GM18505 (cell line): Measurements from ENCODE around the gene POU2F2.

Experiments
- ATAC-seq: cut with Tn5 transposase; IDR thresholded peaks from one replicate; pipeline ENCODE4 v1.9.1; 2021; ENCODE audit not compliant: unreplicated experiment
- POLR2A ChIP-seq: IDR thresholded peaks from 4 replicates; pipeline ENCODE4 v1.6.1; 2011; ENCODE audit warnings: borderline replicate concordance; ENCODE audit not compliant: insufficient read depth, insufficient read length; ENCODE audit errors: extremely low read depth

The POU2F2 gene

GRCh38 chr19:42124386-42124901 lies 7.8 kb downstream of the POU2F2 start:
- ATAC-seq = no peak
- no peak for TF ChIP-seq POLR2A

- ATAC-seq = no peak
- TF ChIP-seq POLR2A = no peak
Measured at GRCh38 chr19:42123765-42124164, 8.5 kb downstream of the POU2F2 start.

- TF ChIP-seq POLR2A = peak; percentile 55
- ATAC-seq = no peak
Measured at GRCh38 chr19:42122691-42123607, 9.3 kb downstream of the POU2F2 start.

GRCh38 chr19:42121656-42122069 lies 10.6 kb downstream of the POU2F2 start:
- ATAC-seq = no peak
- peak; percentile 7 for TF ChIP-seq POLR2A

- TF ChIP-seq POLR2A = peak; percentile 8
- ATAC-seq = no peak
Measured at GRCh38 chr19:42121036-42121621, 11.1 kb downstream of the POU2F2 start.

GRCh38 chr19:42120276-42120980 lies 11.8 kb downstream of the POU2F2 start:
- no peak for ATAC-seq
- TF ChIP-seq POLR2A = no peak

GRCh38 chr19:42117076-42117475 lies 15.2 kb downstream of the POU2F2 start:
- TF ChIP-seq POLR2A = no peak
- no peak for ATAC-seq

GRCh38 chr19:42116308-42117075 lies 15.8 kb downstream of the POU2F2 start:
- no peak for ATAC-seq

GRCh38 chr19:42115705-42116104 lies 16.5 kb downstream of the POU2F2 start:
- no peak for ATAC-seq
- no peak for TF ChIP-seq POLR2A

More at GRCh38 chr19:42116308-42117075, 15.8 kb downstream of the POU2F2 start:
- no peak for TF ChIP-seq POLR2A

GRCh38 chr19:42115219-42115618 lies 17.0 kb downstream of the POU2F2 start:
- no peak for TF ChIP-seq POLR2A
- no peak for ATAC-seq

- no peak for TF ChIP-seq POLR2A
- ATAC-seq = peak; percentile 58
Measured at GRCh38 chr19:42114412-42114811, 17.8 kb downstream of the POU2F2 start.

- ATAC-seq = no peak
- no peak for TF ChIP-seq POLR2A
Measured at GRCh38 chr19:42113641-42114348, 18.5 kb downstream of the POU2F2 start.
